Measurements from ENCODE around the gene NFIX.

- no peak for TF ChIP-seq CTCF (IDR thresholded peaks at IDR 0.05; ENCODE audit: insufficient read depth, low read depth, low read length)
- TF ChIP-seq EZH2 (IDR thresholded peaks at IDR 0.05; ENCODE audit: insufficient read depth, low read length) = no peak
Measured at GRCh38 chr19:13055213-13056051, 60.2 kb downstream of the NFIX start.

Data from astrocyte (in vitro differentiated cells and primary cell).